GM13976 (cell line): ENCODE data around the gene GSTA1.
"Not testable (repeated sequence)": the region's sequence is repeated elsewhere in the genome, so short reads cannot be mapped to it uniquely, and the experiment has no call there.

Experiments
- DNase-seq: peaks from one replicate; pipeline ENCODE4 v3.0.0; 2012; ENCODE audit warnings: low spot score
- CTCF ChIP-seq: IDR thresholded peaks from 2 replicates; pipeline ENCODE4 v1.5.1; 2012; ENCODE audit warnings: borderline replicate concordance, mild to moderate bottlenecking; ENCODE audit not compliant: insufficient read depth; ENCODE audit errors: extremely low read depth, missing control alignments, control extremely low read depth
- in situ Hi-C: fragments of 300-500 bp; cut with MboI; formaldehyde crosslinking; loops from one replicate; pipeline ENCODE4 v1.12.0; 2022; ENCODE audit warnings: low sequenced_read_pairs, mixed read lengths, inconsistent platforms; ENCODE audit not compliant: unreplicated experiment

Gene GSTA1

GRCh38 chr6:52803668-52804255 is at the start of gene GSTA1:
Gene GSTA1, minus strand, starts transcription at chr6:52803816. Its CDS starts 4,549 bp downstream, at chr6:52799267.
- in situ Hi-C loops, DNase-seq: not testable (repeated sequence)

GRCh38 chr6:52849137-52849536 is 45.5 kb upstream of the GSTA1 start:
- in situ Hi-C loops, result no loop called here
- DNase-seq, result no peak
- no peak for TF ChIP-seq CTCF

- TF ChIP-seq CTCF, result no peak
- DNase-seq, result no peak
- in situ Hi-C loops, result no loop called here
Measured at GRCh38 chr6:52846002-52846401, 42.4 kb upstream of the GSTA1 start.

- in situ Hi-C loops, result no loop called here
- DNase-seq, result no peak
- TF ChIP-seq CTCF, result no peak
Measured at GRCh38 chr6:52843605-52844004, 40.0 kb upstream of the GSTA1 start.

- DNase-seq, result no peak
- no peak for TF ChIP-seq CTCF
- in situ Hi-C loops, result no loop called here
Measured at GRCh38 chr6:52840763-52841585, 37.4 kb upstream of the GSTA1 start, which contains the start of gene GSTA5. Gene GSTA5, minus strand, starts transcription at chr6:52840813.

GRCh38 chr6:52839124-52840055 is 35.8 kb upstream of the GSTA1 start:
- in situ Hi-C loops, result no loop called here
- peak; percentile 59 for DNase-seq
- peak; percentile 59 for TF ChIP-seq CTCF
